Measurements from ENCODE around the gene YIPF1. TPM values are rescaled to one million over a fixed set of nuclear protein-coding genes. Genes with fewer than 3 reads are reported as not detected.
A peak's percentile ranks its signal among the peaks of the same experiment; 100 is the strongest.
"Not testable (repeated sequence)": the region's sequence is repeated elsewhere in the genome, so short reads cannot be mapped to it uniquely, and the experiment has no call there.

Gene YIPF1
- total RNA-seq, 1 donor from 2014 or later = 27.1 TPM

- no peak overlapping the region for H3K4me3 Mint-ChIP-seq (ENCODE audit: unreplicated experiment)
Observed at GRCh38 chr1:53821380-53821779, 68.2 kb downstream of the YIPF1 start.

GRCh38 chr1:53819387-53819786 is 70.2 kb downstream of the YIPF1 start:
- H3K36me3 Mint-ChIP-seq (ENCODE audit: low read depth, unreplicated experiment) = peaks cover 8% of the 10 kb centered on the region
- Histone ChIP-seq H3K9me3 (ENCODE audit: insufficient read depth, low read depth, low read length) (no peaks in the 10 kb centered on the region), H3K4me3 (ENCODE audit: insufficient read depth, low read depth, low read length) (no peak overlapping the region), H3K4me2 (ENCODE audit: low read length) (no peak overlapping the region), H4K20me1 (ENCODE audit: insufficient read depth, low read length) (peaks cover 4% of the 10 kb centered on the region), H3K27ac (ENCODE audit: low read depth, low read length) (no peak overlapping the region), H3K9ac (ENCODE audit: low read length) (no peak overlapping the region), H3K79me2 (ENCODE audit: insufficient read depth, low read length) (peaks cover 9% of the 10 kb centered on the region), H3K4me1 (ENCODE audit: insufficient read depth, low read length) (no peaks in the 10 kb centered on the region), H2AFZ (ENCODE audit: low read depth, low read length) (no peak overlapping the region), H3K36me3 (ENCODE audit: insufficient read depth, low read length) (peaks cover 13% of the 10 kb centered on the region), H3K27me3 (ENCODE audit: insufficient read depth, low read length) (no peaks in the 10 kb centered on the region)
- no peaks in the 10 kb centered on the region for H3K4me1 Mint-ChIP-seq (ENCODE audit: low read depth, unreplicated experiment)
- DNase-seq (ENCODE audit: low read depth) = no peak
- H3K27ac Mint-ChIP-seq (ENCODE audit: unreplicated experiment) = no peak overlapping the region
- no peaks in the 10 kb centered on the region for H3K27me3 Mint-ChIP-seq (ENCODE audit: low read depth, unreplicated experiment)
- H3K9me3 Mint-ChIP-seq (ENCODE audit: unreplicated experiment) = no peaks in the 10 kb centered on the region
- no peak for FAIRE-seq
- no peak overlapping the region for H3K4me3 Mint-ChIP-seq (ENCODE audit: unreplicated experiment)
- TF ChIP-seq EZH2 (IDR thresholded peaks at IDR 0.05; ENCODE audit: insufficient read depth, low read length) (no peak), CTCF (IDR thresholded peaks at IDR 0.05; ENCODE audit: insufficient read depth, low read depth, low read length) (no peak)

More at GRCh38 chr1:53821380-53821779, 68.2 kb downstream of the YIPF1 start:
- Histone ChIP-seq H2AFZ (ENCODE audit: low read depth, low read length) (no peak overlapping the region), H3K4me2 (ENCODE audit: low read length) (no peak overlapping the region), H4K20me1 (ENCODE audit: insufficient read depth, low read length) (peaks cover 4% of the 10 kb centered on the region), H3K4me3 (ENCODE audit: insufficient read depth, low read depth, low read length) (no peak overlapping the region), H3K27ac (ENCODE audit: low read depth, low read length) (no peak overlapping the region), H3K79me2 (ENCODE audit: insufficient read depth, low read length) (peaks cover 6% of the 10 kb centered on the region), H3K9ac (ENCODE audit: low read length) (no peak overlapping the region), H3K4me1 (ENCODE audit: insufficient read depth, low read length) (no peaks in the 10 kb centered on the region), H3K9me3 (ENCODE audit: insufficient read depth, low read depth, low read length) (no peaks in the 10 kb centered on the region), H3K36me3 (ENCODE audit: insufficient read depth, low read length) (peaks cover 13% of the 10 kb centered on the region), H3K27me3 (ENCODE audit: insufficient read depth, low read length) (no peaks in the 10 kb centered on the region)
- Mint-ChIP-seq H3K4me1 (ENCODE audit: low read depth, unreplicated experiment) (no peaks in the 10 kb centered on the region), H3K36me3 (ENCODE audit: low read depth, unreplicated experiment) (peaks cover 7% of the 10 kb centered on the region), H3K27ac (ENCODE audit: unreplicated experiment) (no peak overlapping the region), H3K9me3 (ENCODE audit: unreplicated experiment) (no peaks in the 10 kb centered on the region), H3K27me3 (ENCODE audit: low read depth, unreplicated experiment) (no peaks in the 10 kb centered on the region)
- DNase-seq (ENCODE audit: low read depth) (no peak), FAIRE-seq (no peak)
- TF ChIP-seq CTCF (IDR thresholded peaks at IDR 0.05; ENCODE audit: insufficient read depth, low read depth, low read length) = peak; percentile 5
- TF ChIP-seq EZH2 (IDR thresholded peaks at IDR 0.05; ENCODE audit: insufficient read depth, low read length) = no peak

- not testable (repeated sequence) for H2AFZ ChIP-seq (ENCODE audit: low read depth, low read length); H3K4me1 ChIP-seq (ENCODE audit: insufficient read depth, low read length); H3K4me2 ChIP-seq (ENCODE audit: low read length); H3K4me1 Mint-ChIP-seq (ENCODE audit: low read depth, unreplicated experiment); DNase-seq (ENCODE audit: low read depth); H3K79me2 ChIP-seq (ENCODE audit: insufficient read depth, low read length); H3K36me3 ChIP-seq (ENCODE audit: insufficient read depth, low read length); FAIRE-seq; H3K9me3 ChIP-seq (ENCODE audit: insufficient read depth, low read depth, low read length); H3K9me3 Mint-ChIP-seq (ENCODE audit: unreplicated experiment); H3K4me3 Mint-ChIP-seq (ENCODE audit: unreplicated experiment); H3K9ac ChIP-seq (ENCODE audit: low read length); H4K20me1 ChIP-seq (ENCODE audit: insufficient read depth, low read length); H3K27me3 Mint-ChIP-seq (ENCODE audit: low read depth, unreplicated experiment); H3K4me3 ChIP-seq (ENCODE audit: insufficient read depth, low read depth, low read length); H3K27me3 ChIP-seq (ENCODE audit: insufficient read depth, low read length); H3K27ac ChIP-seq (ENCODE audit: low read depth, low read length); H3K27ac Mint-ChIP-seq (ENCODE audit: unreplicated experiment)
- H3K36me3 Mint-ChIP-seq (ENCODE audit: low read depth, unreplicated experiment) = peaks cover 12% of the 10 kb centered on the region
Observed at GRCh38 chr1:53816584-53816983, 73.0 kb downstream of the YIPF1 start.

- not testable (repeated sequence) for H3K27me3 ChIP-seq (ENCODE audit: insufficient read depth, low read length); H3K9ac ChIP-seq (ENCODE audit: low read length); DNase-seq (ENCODE audit: low read depth); H3K36me3 ChIP-seq (ENCODE audit: insufficient read depth, low read length); H3K4me1 ChIP-seq (ENCODE audit: insufficient read depth, low read length); H3K79me2 ChIP-seq (ENCODE audit: insufficient read depth, low read length); H3K4me3 ChIP-seq (ENCODE audit: insufficient read depth, low read depth, low read length); H3K27ac Mint-ChIP-seq (ENCODE audit: unreplicated experiment); H3K4me2 ChIP-seq (ENCODE audit: low read length); H3K4me1 Mint-ChIP-seq (ENCODE audit: low read depth, unreplicated experiment); H2AFZ ChIP-seq (ENCODE audit: low read depth, low read length); H3K9me3 Mint-ChIP-seq (ENCODE audit: unreplicated experiment); H4K20me1 ChIP-seq (ENCODE audit: insufficient read depth, low read length); H3K27ac ChIP-seq (ENCODE audit: low read depth, low read length); FAIRE-seq; H3K27me3 Mint-ChIP-seq (ENCODE audit: low read depth, unreplicated experiment); H3K4me3 Mint-ChIP-seq (ENCODE audit: unreplicated experiment); H3K9me3 ChIP-seq (ENCODE audit: insufficient read depth, low read depth, low read length)
- H3K36me3 Mint-ChIP-seq (ENCODE audit: low read depth, unreplicated experiment) = peaks cover 20% of the 10 kb centered on the region
Observed at GRCh38 chr1:53815484-53815883, 74.1 kb downstream of the YIPF1 start.
